Measurements from ENCODE around the gene RER1.

RER1 gene

DNA sequence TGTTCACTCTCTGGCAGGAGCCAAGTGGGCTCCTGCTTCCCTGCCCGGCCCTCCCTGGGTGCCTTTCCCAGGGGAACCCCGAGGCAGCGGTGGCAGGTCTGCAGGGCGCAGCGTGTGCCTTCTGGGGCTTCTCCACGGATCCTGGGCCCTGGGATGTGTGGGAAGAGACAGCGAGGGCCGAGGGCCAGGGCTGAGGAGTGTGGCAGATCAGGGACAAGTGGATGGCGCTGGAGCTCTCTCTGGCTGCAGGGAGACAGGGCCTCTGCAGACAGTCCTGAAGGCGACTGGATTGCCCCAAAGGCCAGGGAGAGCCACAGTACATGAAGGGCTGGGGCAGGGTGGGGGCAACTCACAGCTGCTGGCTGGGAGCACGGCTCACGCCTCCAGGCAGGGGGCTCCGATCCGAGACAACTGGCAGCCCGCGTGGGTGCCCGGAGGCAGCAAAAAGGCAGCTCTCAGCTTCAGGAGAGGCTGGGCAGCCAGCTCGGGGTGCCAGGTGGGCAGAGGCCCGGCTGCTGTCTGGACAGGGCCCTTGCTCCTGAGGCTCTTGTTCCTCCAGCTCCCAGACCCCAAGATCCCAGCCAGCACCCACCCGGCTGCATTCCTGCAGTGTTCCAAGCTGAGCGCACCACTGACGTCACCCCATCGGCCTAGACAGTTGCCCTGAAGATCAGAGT lies 16.3 kb upstream of the RER1 start:
- DNase-seq = no peak

GRCh38 chr1:2375923-2376260 lies 15.7 kb upstream of the RER1 start:
- no peak for TF ChIP-seq CTCF (IDR thresholded peaks at IDR 0.05; ENCODE audit: low read depth, low read length)
- Histone ChIP-seq H3K4me3 (ENCODE audit: low read depth, low read length) (no peak overlapping the region), H3K9me3 (ENCODE audit: severe bottlenecking) (no peaks in the 10 kb centered on the region), H3K36me3 (no peaks in the 10 kb centered on the region; the same call in 1 of the 2 replicates), H3K27me3 (ENCODE audit: insufficient read depth, low read depth, severe bottlenecking) (no peaks in the 10 kb centered on the region), H3K27ac (no peak overlapping the region)
- DNase-seq = no peak

More for the DNA sequence above, 16.3 kb upstream of the RER1 start:
- no peak overlapping the region for H3K27ac ChIP-seq
- no peaks in the 10 kb centered on the region; the same call in 1 of the 2 replicates for H3K36me3 ChIP-seq
- H3K9me3 ChIP-seq (ENCODE audit: severe bottlenecking) = no peaks in the 10 kb centered on the region
- H3K4me3 ChIP-seq (ENCODE audit: low read depth, low read length) = no peak overlapping the region
- TF ChIP-seq CTCF (IDR thresholded peaks at IDR 0.05; ENCODE audit: low read depth, low read length) = no peak
- H3K27me3 ChIP-seq (ENCODE audit: insufficient read depth, low read depth, severe bottlenecking) = no peaks in the 10 kb centered on the region

- TF ChIP-seq CTCF (IDR thresholded peaks at IDR 0.05; ENCODE audit: low read depth, low read length) = no peak
- DNase-seq = no peak
- no peaks in the 10 kb centered on the region for H3K27me3 ChIP-seq (ENCODE audit: insufficient read depth, low read depth, severe bottlenecking)
Observed at GRCh38 chr1:2376261-2376741, 15.3 kb upstream of the RER1 start.

GRCh38 chr1:2376931-2377672 lies 14.5 kb upstream of the RER1 start:
- no peaks in the 10 kb centered on the region for H3K9me3 ChIP-seq (ENCODE audit: severe bottlenecking)
- DNase-seq = no peak
- no peak overlapping the region for H3K27ac ChIP-seq
- H3K4me3 ChIP-seq (ENCODE audit: low read depth, low read length) = no peak overlapping the region
- H3K27me3 ChIP-seq (ENCODE audit: insufficient read depth, low read depth, severe bottlenecking) = no peaks in the 10 kb centered on the region
- no peak for TF ChIP-seq CTCF (IDR thresholded peaks at IDR 0.05; ENCODE audit: low read depth, low read length)
- H3K36me3 ChIP-seq = no peaks in the 10 kb centered on the region; the same call in 1 of the 2 replicates

More at GRCh38 chr1:2376261-2376741, 15.3 kb upstream of the RER1 start:
- Histone ChIP-seq H3K27ac (no peak overlapping the region), H3K4me3 (ENCODE audit: low read depth, low read length) (no peak overlapping the region), H3K9me3 (ENCODE audit: severe bottlenecking) (no peaks in the 10 kb centered on the region), H3K36me3 (no peaks in the 10 kb centered on the region; the same call in 1 of the 2 replicates)

- H3K27me3 ChIP-seq (ENCODE audit: insufficient read depth, low read depth, severe bottlenecking) = no peaks in the 10 kb centered on the region
- TF ChIP-seq CTCF (IDR thresholded peaks at IDR 0.05; ENCODE audit: low read depth, low read length) = no peak
Observed at GRCh38 chr1:2377751-2378440, 13.7 kb upstream of the RER1 start.

More at GRCh38 chr1:2377751-2378440, 13.7 kb upstream of the RER1 start:
- no peaks in the 10 kb centered on the region; the same call in 1 of the 2 replicates for H3K36me3 ChIP-seq
- H3K27ac ChIP-seq = no peak overlapping the region
- no peaks in the 10 kb centered on the region for H3K9me3 ChIP-seq (ENCODE audit: severe bottlenecking)
- no peak overlapping the region for H3K4me3 ChIP-seq (ENCODE audit: low read depth, low read length)
- no peak for DNase-seq

Measured in WERI-Rb-1 (cell line).